Ovary (tissue), 9 donors: ENCODE measurements around the gene PRR20D. TPM values are rescaled to one million over a fixed set of nuclear protein-coding genes. Genes with fewer than 3 reads are reported as not detected.

ENCODE experiments used
- DNase-seq, 5 donors: peaks; one replicate each; pipeline ENCODE4 v3.0.0-alpha.2; 2019 to 2020
- H3K27ac ChIP-seq, 2 donors: fragments of 200-600 bp; one replicate each; pipeline versions ENCODE4 v1.5.1 to v1.8.0; 2019 to 2022
- H3K27me3 ChIP-seq: fragments of 200-600 bp; one replicate; pipeline ENCODE4 v1.8.0; 2022
- H3K36me3 ChIP-seq: fragments of 200-600 bp; sonication (generic); one replicate; pipeline ENCODE4 v1.5.1; 2019
- H3K4me1 ChIP-seq: one replicate; pipeline ENCODE4 v1.8.1; 2013; ENCODE audit warnings: mild to moderate bottlenecking, moderate library complexity; ENCODE audit not compliant: insufficient read depth
- H3K4me3 ChIP-seq: fragments of 200-600 bp; sonication (generic); one replicate; pipeline ENCODE4 v1.5.1; 2017
- H3K9me3 ChIP-seq, 2 donors: fragments of 200-600 bp in 1 of 2; sonication (generic) in 1 of 2; one replicate each; pipeline versions ENCODE4 v1.5.1 to v1.8.1; 2013 to 2019; ENCODE audit warnings: mild to moderate bottlenecking in 1 of 2, moderate library complexity in 1 of 2
- EP300 ChIP-seq: sonication (generic); formaldehyde crosslinking; IDR thresholded peaks from one replicate; pipeline ENCODE4 v1.6.1; 2017; ENCODE audit warnings: antibody characterized with exemption
- POLR2A ChIP-seq: fragments of 450-650 bp; IDR thresholded peaks from one replicate; pipeline ENCODE4 v1.6.1; 2017; ENCODE audit warnings: antibody characterized with exemption, mild to moderate bottlenecking, moderate library complexity
- WGBS, 3 donors: extraction: QIAGEN DNeasy Blood & Tissue Kit in 1 of 3; methylation state at CpG; one replicate each; pipeline versions ENCODE4 v1.1.5 to v1.1.7; 2013 to 2017; 5-methylcytosine and 5-hydroxymethylcytosine counted together
- intact Hi-C, 4 donors: fragments of 100-400 bp; cut with DNase I; formaldehyde crosslinking; loops; one replicate each; pipeline versions ENCODE4 v1.11.0 to v1.15.1; 2022 to 2023
- polyA plus RNA-seq, 2 donors: library from polyadenylated mRNA; stranded (reverse); fragments of 200-250 nt in 1 of 2; fragments of 350-450 nt in 1 of 2; fragmentation: Illumina TruSeq in 1 of 2; extraction: RNeasy Lipid Tissue Mini Kit (QIAGEN cat#74804) in 1 of 2; gene quantifications; one replicate each; pipeline ENCODE4 v1.2.3, GENCODE V29; 2013 to 2014
- small RNA-seq: library from RNA; depleted of rRNA; stranded (forward); fragments of <200 nt; gene quantifications from one replicate; pipeline ENCODE3, GENCODE V24; 2016
- total RNA-seq, 7 donors: library from RNA; depleted of rRNA in 2 of 7; stranded (reverse); fragments of >200 nt in 2 of 7; fragmentation: NEBNext Ultra II Directional in 3 of 7; extraction: Animal tissue kit (Norgen Biotek cat#: 25700) in 3 of 7; gene quantifications; one replicate each; pipeline versions ENCODE4 v1.1.0 to v1.2.4, GENCODE V29; 2016 to 2023
- TF ChIP-seq, protein P1 (sequence below), 3 donors: fragments of 450-650 bp in 2 of 3; fragments of 200-600 bp in 1 of 3; IDR thresholded peaks; one replicate each; pipeline versions ENCODE4 v1.5.1 to v1.8.0; 2016 to 2022; ENCODE audit warnings: antibody characterized with exemption in 3 of 3, mild to moderate bottlenecking in 1 of 3
- donor health status: DM: no; HTN: no; CAD: no; lungs with moderate emphysema.
- donor health status: DM: no; HTN: no; CAD: no.
- donor health status: Bipolar disorder and iron deficiency.
- donor health status: DM: yes; HTN: yes; CAD: no.
- donor health status: DM: no; HTN: no; CAD: no.
- donor health status: DM: yes; HTN: yes; CAD: no.

The PRR20D gene
- total and polyA plus RNA-seq, 9 donors = not detected

DNA sequence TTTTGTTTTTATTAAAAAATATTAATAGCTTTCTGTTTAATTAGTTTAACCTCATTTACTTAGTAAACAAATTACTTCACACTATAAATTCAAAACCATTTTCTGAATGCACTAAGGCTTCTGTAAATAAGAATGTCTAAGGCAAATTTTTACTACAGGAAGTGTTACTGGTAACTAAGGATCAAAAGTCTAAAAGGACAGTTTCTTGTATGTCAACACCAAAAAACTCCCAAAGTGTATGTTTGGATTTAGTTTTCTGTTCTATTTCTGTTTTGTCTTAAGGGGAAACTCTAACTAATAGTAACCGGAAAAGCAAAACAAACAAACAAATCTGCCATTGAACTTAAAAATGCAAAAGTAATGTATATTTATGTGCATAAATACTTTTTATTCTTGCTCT is 31.2 kb downstream of the PRR20D start:
- H3K36me3 ChIP-seq = no peaks in the 10 kb centered on the region
- H3K4me3 ChIP-seq = no peak overlapping the region
- intact Hi-C loops = no loop called here
- 33 to 63% (median 45%) methylated on average over 1 of the region's 1 CpG for WGBS, 3 donors
- no peaks in the 10 kb centered on the region for H3K4me1 ChIP-seq
- no peak overlapping the region for H3K27ac ChIP-seq
- H3K27me3 ChIP-seq = no peaks in the 10 kb centered on the region
- no peaks in the 10 kb centered on the region for H3K9me3 ChIP-seq
- TF ChIP-seq EP300 = no peak
- TF ChIP-seq, protein P1, sequence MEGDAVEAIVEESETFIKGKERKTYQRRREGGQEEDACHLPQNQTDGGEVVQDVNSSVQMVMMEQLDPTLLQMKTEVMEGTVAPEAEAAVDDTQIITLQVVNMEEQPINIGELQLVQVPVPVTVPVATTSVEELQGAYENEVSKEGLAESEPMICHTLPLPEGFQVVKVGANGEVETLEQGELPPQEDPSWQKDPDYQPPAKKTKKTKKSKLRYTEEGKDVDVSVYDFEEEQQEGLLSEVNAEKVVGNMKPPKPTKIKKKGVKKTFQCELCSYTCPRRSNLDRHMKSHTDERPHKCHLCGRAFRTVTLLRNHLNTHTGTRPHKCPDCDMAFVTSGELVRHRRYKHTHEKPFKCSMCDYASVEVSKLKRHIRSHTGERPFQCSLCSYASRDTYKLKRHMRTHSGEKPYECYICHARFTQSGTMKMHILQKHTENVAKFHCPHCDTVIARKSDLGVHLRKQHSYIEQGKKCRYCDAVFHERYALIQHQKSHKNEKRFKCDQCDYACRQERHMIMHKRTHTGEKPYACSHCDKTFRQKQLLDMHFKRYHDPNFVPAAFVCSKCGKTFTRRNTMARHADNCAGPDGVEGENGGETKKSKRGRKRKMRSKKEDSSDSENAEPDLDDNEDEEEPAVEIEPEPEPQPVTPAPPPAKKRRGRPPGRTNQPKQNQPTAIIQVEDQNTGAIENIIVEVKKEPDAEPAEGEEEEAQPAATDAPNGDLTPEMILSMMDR (IDR thresholded peaks at IDR 0.05) = no peak
- DNase-seq = no peak

DNA sequence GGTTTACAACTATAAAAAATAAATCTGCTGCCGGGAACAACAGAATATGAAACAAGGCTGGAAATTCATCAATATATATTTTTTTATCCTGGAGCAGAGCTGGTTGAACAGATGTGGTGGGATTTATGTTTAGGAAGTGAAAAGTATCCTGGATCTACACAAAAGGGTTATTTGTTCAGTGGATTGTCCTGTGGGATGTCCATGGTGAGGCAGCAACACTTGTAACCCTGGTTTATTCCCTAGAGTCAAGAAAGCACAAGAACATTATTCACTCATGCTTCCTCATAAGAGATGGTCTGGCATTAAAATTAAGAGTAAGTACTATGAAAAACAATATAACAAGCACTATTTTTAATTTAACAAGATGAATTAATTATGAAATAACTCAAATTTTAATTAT is 52.6 kb downstream of the PRR20D start:
- intact Hi-C loops = no loop called here
- Histone ChIP-seq H3K4me1 (no peaks in the 10 kb centered on the region), H3K36me3 (no peaks in the 10 kb centered on the region), H3K4me3 (no peak overlapping the region), H3K27me3 (no peaks in the 10 kb centered on the region), H3K27ac (no peak overlapping the region), H3K9me3 (no peaks in the 10 kb centered on the region)
- TF ChIP-seq POLR2A (no peak), EP300 (no peak)
- TF ChIP-seq, protein P1 (IDR thresholded peaks at IDR 0.05) = no peak
- DNase-seq = no peak
- 80 to 86% (median 84%) methylated on average over 1 of the region's 1 CpG for WGBS, 3 donors

Small RNA genes lying within 50 kb of the gene (small RNA-seq; reads per million reads assigned to genes)
- not detected for gene PRR20FP

Other genes with a start within 250 kb of the PRR20D start
- gene PRR20A, start 19.7 kb upstream of the PRR20D start, total RNA-seq = not detected
- gene PRR20A, start 19.7 kb upstream of the PRR20D start, polyA plus RNA-seq = not detected
- gene PRR20B, start 13.1 kb upstream of the PRR20D start, total RNA-seq = not detected
- not detected for gene PRR20B, start 13.1 kb upstream of the PRR20D start, polyA plus RNA-seq
- gene PRR20C, start 6.6 kb upstream of the PRR20D start, total RNA-seq = not detected
- not detected for gene PRR20C, start 6.6 kb upstream of the PRR20D start, polyA plus RNA-seq
- not detected for gene PRR20E, start 6.6 kb downstream of the PRR20D start, total RNA-seq
- gene PRR20E, start 6.6 kb downstream of the PRR20D start, polyA plus RNA-seq = not detected